ENCODE measurements around the gene CCDC92. TPM values are rescaled to one million over a fixed set of nuclear protein-coding genes. Genes with fewer than 3 reads are reported as not detected.

CCDC92 gene
- polyA plus RNA-seq, 2 of the 4 experiments (the other 2 are of a cell fraction), result 27.2 to 27.5 TPM

- no peak for TF ChIP-seq PBX3 (IDR thresholded peaks at IDR 0.05)
These were observed 11.3 kb upstream of the CCDC92 start (continued) for GRCh38 chr12:123983822-123984485.

DNA sequence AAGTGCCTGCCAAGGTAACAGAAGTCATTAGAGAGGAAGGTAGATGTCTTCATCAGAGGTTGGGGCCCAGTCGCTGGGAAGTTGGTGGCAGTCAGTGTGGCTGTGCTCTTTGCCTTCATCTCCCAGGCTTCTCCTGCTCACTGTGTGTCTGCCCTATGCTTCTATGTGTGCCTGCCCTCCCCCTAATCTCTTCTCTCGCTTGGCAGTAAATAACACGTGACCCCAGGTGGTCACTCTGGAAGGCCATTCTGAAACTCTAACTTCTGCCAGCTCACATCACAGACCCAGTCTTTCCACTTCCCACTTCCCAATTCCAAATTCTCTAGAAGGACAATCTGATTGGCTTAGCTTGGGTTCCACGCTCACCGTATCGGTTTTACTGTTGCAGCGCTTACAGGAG lies 9.6 kb upstream of the CCDC92 start:
- Histone ChIP-seq H3K9me3 (no peaks in the 10 kb centered on the region), H3K27ac (no peak overlapping the region), H3K4me1 (no peaks in the 10 kb centered on the region), H3K4me3 (no peak overlapping the region), H3K4me2 (no peak overlapping the region)
- ChIA-PET CTCF (no interaction called here), POLR2A (no interaction called here)
- 80% methylated on average over 7 of the region's 7 CpGs for WGBS (ENCODE audit: missing lambda C conversion rate)
- TF ChIP-seq HOXA7 (CRISPR knock-in tag; IDR thresholded peaks at IDR 0.05) (no peak), EP300 (IDR thresholded peaks at IDR 0.05) (no peak), JUN (IDR thresholded peaks at IDR 0.05) (no peak), KDM1A (IDR thresholded peaks at IDR 0.05; ENCODE audit: low read depth) (no peak), HES2 (IDR thresholded peaks at IDR 0.05) (no peak), ZNF302 (CRISPR knock-in tag; IDR thresholded peaks at IDR 0.05) (no peak), ESRRA (IDR thresholded peaks at IDR 0.05; ENCODE audit: borderline replicate concordance, low read length) (no peak), PHF8 (IDR thresholded peaks at IDR 0.05; ENCODE audit: borderline replicate concordance, low read depth) (no peak)
- TF ChIP-seq, protein P1, sequence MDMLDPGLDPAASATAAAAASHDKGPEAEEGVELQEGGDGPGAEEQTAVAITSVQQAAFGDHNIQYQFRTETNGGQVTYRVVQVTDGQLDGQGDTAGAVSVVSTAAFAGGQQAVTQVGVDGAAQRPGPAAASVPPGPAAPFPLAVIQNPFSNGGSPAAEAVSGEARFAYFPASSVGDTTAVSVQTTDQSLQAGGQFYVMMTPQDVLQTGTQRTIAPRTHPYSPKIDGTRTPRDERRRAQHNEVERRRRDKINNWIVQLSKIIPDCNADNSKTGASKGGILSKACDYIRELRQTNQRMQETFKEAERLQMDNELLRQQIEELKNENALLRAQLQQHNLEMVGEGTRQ (IDR thresholded peaks at IDR 0.05), result no peak
- no peak for FAIRE-seq
- ATAC-seq, result no peak; a peak in 1 of 6 replicates
- no peak for DNase-seq (ENCODE audit: low read depth in 1 of 2, low spot score in 1 of 2)

- 96% methylated on average over 6 of the region's 6 CpGs for WGBS (ENCODE audit: missing lambda C conversion rate)
- ChIA-PET POLR2A (no interaction called here), CTCF (interaction anchor here (1.0 kb wide), 1 partner anchor 34 kb away, joined by 3 read pairs; no protein-coding TSS in a partner anchor)
- H3K4me1 ChIP-seq, result peaks cover 5% of the 10 kb centered on the region
- no peak for ATAC-seq
- H3K4me2 ChIP-seq, result no peak overlapping the region
- FAIRE-seq, result no peak
- no peak for DNase-seq (ENCODE audit: low read depth in 1 of 2, low spot score in 1 of 2)
- no peak overlapping the region for H3K27ac ChIP-seq
- no peak overlapping the region for H3K4me3 ChIP-seq
- no peak for TF ChIP-seq FOSB (CRISPR knock-in tag; IDR thresholded peaks at IDR 0.05)
- no peak for TF ChIP-seq POLR2A (IDR thresholded peaks at IDR 0.05; ENCODE audit: low read length)
- no peak for TF ChIP-seq GATA3 (IDR thresholded peaks at IDR 0.05; ENCODE audit: borderline replicate concordance)
- no peak for TF ChIP-seq ELK1 (IDR thresholded peaks at IDR 0.05; ENCODE audit: low read depth, low read length)
- no peak for TF ChIP-seq SREBF2 (IDR thresholded peaks at IDR 0.05)
- TF ChIP-seq JUNB (IDR thresholded peaks at IDR 0.05), result no peak
- H3K9me3 ChIP-seq, result no peaks in the 10 kb centered on the region
These were observed 6.9 kb upstream of the CCDC92 start for GRCh38 chr12:123979566-123979965.

DNA sequence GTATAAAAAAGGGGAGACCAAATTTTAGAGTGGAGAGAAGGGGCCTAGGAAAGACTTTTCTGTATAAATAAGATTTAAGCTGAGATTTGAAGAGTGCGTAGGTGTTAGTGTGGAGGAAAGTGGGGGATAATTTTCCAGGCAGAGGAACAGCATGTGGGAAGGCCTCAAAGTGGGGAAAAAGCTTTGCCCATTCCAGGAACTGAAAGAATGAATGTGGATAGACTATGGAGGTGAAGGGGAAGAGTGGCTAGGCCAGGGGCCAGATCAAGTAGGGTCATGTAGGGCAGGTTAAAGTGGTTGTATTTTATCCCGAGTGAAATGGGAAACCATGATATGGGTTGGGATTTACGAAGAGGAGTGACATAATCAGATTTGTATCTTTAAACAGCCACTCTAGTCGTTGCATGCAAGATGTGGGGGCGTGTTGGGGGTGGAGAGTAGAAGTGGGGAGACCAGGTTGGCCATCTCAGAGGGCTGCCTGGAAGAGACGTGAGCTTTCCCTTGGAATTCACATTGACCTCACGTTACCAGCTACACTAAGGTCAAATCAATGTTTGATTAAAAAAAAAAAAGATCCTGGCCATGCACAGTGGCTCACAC lies 3.7 kb upstream of the CCDC92 start:
- H3K4me3 ChIP-seq, result no peak overlapping the region
- POLR2A ChIA-PET, result no interaction called here

More for the DNA sequence above, 3.7 kb upstream of the CCDC92 start:
- H3K4me2 ChIP-seq, result no peak overlapping the region
- 88% methylated on average over 7 of the region's 7 CpGs for WGBS (ENCODE audit: missing lambda C conversion rate)
- no peaks in the 10 kb centered on the region for H3K9me3 ChIP-seq
- no peak for ATAC-seq
- peaks cover 11% of the 10 kb centered on the region for H3K4me1 ChIP-seq
- no peak for TF ChIP-seq ELK1 (IDR thresholded peaks at IDR 0.05; ENCODE audit: low read depth, low read length)
- TF ChIP-seq SMC3 (IDR thresholded peaks at IDR 0.05), result no peak
- no peak for DNase-seq (ENCODE audit: low read depth in 1 of 2, low spot score in 1 of 2)
- CTCF ChIA-PET, result interaction anchor here (1.0 kb wide), 1 partner anchor 71 kb away, joined by 5 read pairs; no protein-coding TSS in a partner anchor
- no peak overlapping the region for H3K27ac ChIP-seq
- FAIRE-seq, result no peak

Measured in A549 (cell line).